Naive thymus-derived CD4-positive, alpha-beta T cell (primary cell): ENCODE measurements around the gene ZC2HC1C. TPM values are rescaled to one million over a fixed set of nuclear protein-coding genes. Genes with fewer than 3 reads are reported as not detected.

Source experiments
- ATAC-seq: fragments of 150-1000 bp; cut with Tn5 transposase; 2 replicates; pipeline ENCODE4 v1.10.0; 2021; ENCODE audit warnings: mild to moderate bottlenecking, moderate library complexity
- CTCF ChIA-PET: fragments of 350-600 bp; sonication (Branson Sonifier 250); formaldehyde crosslinking; loops from one replicate; lab custom pipeline; 2021; ENCODE audit warnings: antibody characterized with exemption; lab: Charles Lee
- POLR2A ChIA-PET: fragments of 350-600 bp; sonication (Branson Sonifier 250); formaldehyde crosslinking; loops from one replicate; lab custom pipeline; 2021; ENCODE audit warnings: antibody characterized with exemption, inconsistent platforms; lab: Charles Lee
- DNase-seq, 9 donors: peaks; one replicate each; pipeline versions ENCODE4 v3.0.0 to v3.0.0-alpha.2; 2020 to 2022; ENCODE audit warnings: mixed read lengths in 1 of 9
- H3K27ac ChIP-seq: one replicate; pipeline ENCODE4 v1.7.0; 2013; ENCODE audit warnings: mild to moderate bottlenecking, low read depth, low read length, moderate library complexity
- H3K27me3 ChIP-seq, 2 donors: one replicate each; pipeline ENCODE4 v1.7.0; 2013; ENCODE audit warnings: low read length in 2 of 2, mild to moderate bottlenecking in 2 of 2, moderate library complexity in 2 of 2; ENCODE audit not compliant: control insufficient read depth in 2 of 2, insufficient read depth in 2 of 2
- H3K36me3 ChIP-seq, 3 experiments: 1 replicate in 2 of 3; 2 replicates in 1 of 3; pipeline ENCODE4 v1.7.0; 2013; ENCODE audit warnings: low read length in 3 of 3, mild to moderate bottlenecking in 3 of 3, moderate library complexity in 1 of 3; ENCODE audit not compliant: insufficient read depth in 3 of 3, control insufficient read depth in 2 of 3
- H3K4me1 ChIP-seq, 2 donors: one replicate each; pipeline ENCODE4 v1.7.0; 2013; ENCODE audit warnings: low read length in 2 of 2, mild to moderate bottlenecking in 2 of 2, moderate library complexity in 1 of 2; ENCODE audit not compliant: control insufficient read depth in 2 of 2, insufficient read depth in 2 of 2
- H3K4me3 ChIP-seq: 2 replicates; pipeline ENCODE4 v1.7.0; 2013; ENCODE audit warnings: mild to moderate bottlenecking, low read length
- H3K9me3 ChIP-seq, 3 experiments: 1 replicate in 2 of 3; 2 replicates in 1 of 3; pipeline ENCODE4 v1.7.0; 2013; ENCODE audit warnings: low read length in 3 of 3; ENCODE audit not compliant: control insufficient read depth in 2 of 3
- H3K27ac Mint-ChIP-seq, 9 donors: one replicate each; pipeline ENCODE4 v1.8.0; 2020 to 2022; ENCODE audit warnings: mixed read lengths in 9 of 9, mild to moderate bottlenecking in 8 of 9, moderate library complexity in 5 of 9, inconsistent platforms in 2 of 9
- H3K27me3 Mint-ChIP-seq, 5 donors: one replicate each; pipeline ENCODE4 v1.8.0; 2021 to 2022; ENCODE audit warnings: mixed read lengths in 5 of 5, mild to moderate bottlenecking in 1 of 5
- H3K36me3 Mint-ChIP-seq, 5 donors: one replicate each; pipeline ENCODE4 v1.8.0; 2020 to 2022; ENCODE audit warnings: mixed read lengths in 5 of 5, mild to moderate bottlenecking in 3 of 5, inconsistent platforms in 1 of 5
- H3K4me1 Mint-ChIP-seq, 7 donors: one replicate each; pipeline ENCODE4 v1.8.0; 2020 to 2022; ENCODE audit warnings: mixed read lengths in 7 of 7, mild to moderate bottlenecking in 3 of 7, inconsistent platforms in 1 of 7
- H3K4me3 Mint-ChIP-seq, 10 donors: one replicate each; pipeline ENCODE4 v1.8.0; 2020 to 2022; ENCODE audit warnings: mild to moderate bottlenecking in 10 of 10, mixed read lengths in 10 of 10, moderate library complexity in 6 of 10, inconsistent platforms in 2 of 10
- H3K9me3 Mint-ChIP-seq, 11 donors: one replicate each; pipeline ENCODE4 v1.8.0; 2020 to 2022; ENCODE audit warnings: mixed read lengths in 11 of 11, mild to moderate bottlenecking in 4 of 11, inconsistent platforms in 1 of 11, moderate library complexity in 1 of 11
- intact Hi-C, 2 donors: fragments of 100-400 bp; cut with micrococcal nuclease; formaldehyde crosslinking; loops; one replicate each; pipeline ENCODE4 v1.15.1; 2023
- polyA plus RNA-seq, 2 donors: library from polyadenylated mRNA; unstranded; fragments of 300-500 nt; fragmentation: Illumina TruSeq; gene quantifications; one replicate each; pipeline ENCODE4 v1.2.3, GENCODE V29; 2021
- total RNA-seq, 6 experiments: library from RNA in 5 of 6; stranded (reverse) in 5 of 6; gene quantifications; 1 replicate in 5 of 6; 2 replicates in 1 of 6; pipeline ENCODE4 v1.2.3 and lab custom pipeline; 2021 to 2026

Gene ZC2HC1C
- total and polyA plus RNA-seq, 7 experiments from 2014 or later, result 0.30 to 1.7 (median 0.41) TPM; not detected in 4

DNA sequence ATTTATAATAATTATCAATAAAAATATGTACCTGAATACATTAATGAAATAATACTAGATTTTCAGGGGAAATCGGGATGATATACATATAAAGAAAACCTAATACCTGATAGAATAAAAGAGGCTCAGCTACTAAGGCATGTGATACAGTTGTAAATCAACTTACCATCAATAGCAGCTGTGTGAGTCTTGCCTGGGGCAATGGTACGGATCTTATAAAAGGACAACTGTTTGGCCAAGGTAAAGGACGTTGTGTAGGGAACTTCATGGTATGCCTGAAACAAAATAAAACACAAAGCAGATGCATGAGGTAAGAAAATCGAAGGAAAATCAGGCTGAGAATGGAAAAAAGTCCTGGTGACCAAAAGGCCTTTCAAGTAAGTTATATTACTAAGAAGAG is 32.0 kb downstream of the ZC2HC1C start:
- no peaks in the 10 kb centered on the region for H3K4me1 ChIP-seq
- peaks cover 16 to 87% (median 16%) of the 10 kb centered on the region in 3 experiments for H3K36me3 ChIP-seq
- Mint-ChIP-seq H3K9me3 (no peaks in the 10 kb centered on the region), H3K27me3 (no peaks in the 10 kb centered on the region), H3K27ac (no peak overlapping the region), H3K4me1 (peaks cover 0 to 18% (median 6%) of the 10 kb centered on the region in 7 donors), H3K4me3 (no peak overlapping the region), H3K36me3 (peaks cover 25 to 69% (median 40%) of the 10 kb centered on the region in 5 donors)
- no peaks in the 10 kb centered on the region for H3K9me3 ChIP-seq
- no peak overlapping the region for H3K27ac ChIP-seq
- POLR2A ChIA-PET, result interaction anchor here (0.7 kb wide), 1 partner anchor 194 kb away, joined by 3 read pairs; no protein-coding TSS in a partner anchor
- H3K27me3 ChIP-seq, result no peaks in the 10 kb centered on the region
- CTCF ChIA-PET, result no interaction called here
- no peak overlapping the region for H3K4me3 ChIP-seq
- no peak for DNase-seq
- intact Hi-C loops, result no loop called here
- ATAC-seq, result no peak

DNA sequence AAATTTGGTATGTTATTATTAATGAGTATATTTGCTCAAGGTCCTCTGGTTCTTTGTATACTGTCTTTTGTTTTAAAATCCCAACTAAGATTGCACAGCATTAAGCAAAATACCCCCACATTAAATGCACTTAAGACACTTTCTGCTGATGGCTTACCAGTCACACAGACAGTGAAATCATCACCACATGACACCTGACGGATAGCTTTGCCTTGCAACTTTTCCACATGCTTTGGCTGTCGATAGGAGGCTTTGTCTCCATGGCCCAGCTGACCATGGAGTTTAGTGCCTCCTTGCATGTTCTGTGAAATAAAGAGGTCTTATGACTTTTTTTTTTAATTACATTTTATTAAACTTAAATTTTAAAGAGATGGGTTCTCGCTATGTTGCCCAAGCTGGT is 37.7 kb downstream of the ZC2HC1C start:
- POLR2A ChIA-PET, result interaction anchor here (0.8 kb wide), 1 partner anchor 1997 kb away, joined by 3 read pairs; no protein-coding TSS in a partner anchor
- Mint-ChIP-seq H3K27ac (peak overlapping the region in 1 of 9 donors; percentile 14), H3K9me3 (no peaks in the 10 kb centered on the region), H3K4me1 (peaks cover 0 to 8% (median 0%) of the 10 kb centered on the region in 7 donors), H3K36me3 (peaks cover 32 to 74% (median 52%) of the 10 kb centered on the region in 5 donors), H3K27me3 (no peaks in the 10 kb centered on the region), H3K4me3 (no peak overlapping the region)
- Histone ChIP-seq H3K27ac (no peak overlapping the region), H3K36me3 (peaks cover 9 to 83% (median 33%) of the 10 kb centered on the region in 3 experiments), H3K9me3 (no peaks in the 10 kb centered on the region), H3K27me3 (no peaks in the 10 kb centered on the region), H3K4me3 (no peak overlapping the region), H3K4me1 (no peaks in the 10 kb centered on the region)
- CTCF ChIA-PET, result interaction anchor here (0.6 to 0.8 kb wide), 4 partner anchors 19 to 553 kb away, joined by 3 to 7 read pairs (median 6); no protein-coding TSS in a partner anchor
- ATAC-seq (no peak), DNase-seq (no peak)
- intact Hi-C loops, result no loop called here

DNA sequence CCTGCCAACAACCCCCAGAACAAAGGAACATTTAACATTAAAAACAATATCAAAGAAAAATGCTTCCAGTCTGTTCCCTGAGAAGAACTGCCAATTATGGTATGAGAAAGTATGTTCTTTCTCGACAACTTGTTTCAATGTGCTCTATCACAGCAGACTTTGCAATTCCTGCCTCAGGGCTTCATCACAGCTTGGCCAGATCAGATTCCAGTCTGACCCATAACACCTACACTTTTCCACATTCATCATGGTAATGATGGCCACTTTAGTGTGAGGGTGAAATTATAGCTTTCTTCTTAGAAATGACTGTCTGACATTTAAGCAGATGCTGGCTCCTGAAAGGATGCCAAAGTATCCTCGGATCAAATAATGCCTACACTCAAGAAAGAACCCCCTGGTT is 40.4 kb downstream of the ZC2HC1C start:
- no peak overlapping the region for H3K27ac ChIP-seq
- H3K4me3 ChIP-seq, result no peak overlapping the region
- no peaks in the 10 kb centered on the region for H3K9me3 ChIP-seq
- ChIA-PET CTCF (interaction anchor here (0.9 kb wide), 1 partner anchor 10 kb away, joined by 3 read pairs; no protein-coding TSS in a partner anchor), POLR2A (no interaction called here)
- Mint-ChIP-seq H3K36me3 (peaks cover 34 to 77% (median 56%) of the 10 kb centered on the region in 5 donors), H3K9me3 (no peaks in the 10 kb centered on the region), H3K27ac (no peak overlapping the region), H3K27me3 (no peaks in the 10 kb centered on the region), H3K4me1 (peaks cover 6 to 15% (median 10%) of the 10 kb centered on the region in 7 donors), H3K4me3 (no peak overlapping the region)
- ATAC-seq, result no peak
- H3K36me3 ChIP-seq, result peaks cover 25 to 88% (median 33%) of the 10 kb centered on the region in 3 experiments
- no peak for DNase-seq
- intact Hi-C loops, result no loop called here
- H3K4me1 ChIP-seq, result no peaks in the 10 kb centered on the region
- no peaks in the 10 kb centered on the region for H3K27me3 ChIP-seq

DNA sequence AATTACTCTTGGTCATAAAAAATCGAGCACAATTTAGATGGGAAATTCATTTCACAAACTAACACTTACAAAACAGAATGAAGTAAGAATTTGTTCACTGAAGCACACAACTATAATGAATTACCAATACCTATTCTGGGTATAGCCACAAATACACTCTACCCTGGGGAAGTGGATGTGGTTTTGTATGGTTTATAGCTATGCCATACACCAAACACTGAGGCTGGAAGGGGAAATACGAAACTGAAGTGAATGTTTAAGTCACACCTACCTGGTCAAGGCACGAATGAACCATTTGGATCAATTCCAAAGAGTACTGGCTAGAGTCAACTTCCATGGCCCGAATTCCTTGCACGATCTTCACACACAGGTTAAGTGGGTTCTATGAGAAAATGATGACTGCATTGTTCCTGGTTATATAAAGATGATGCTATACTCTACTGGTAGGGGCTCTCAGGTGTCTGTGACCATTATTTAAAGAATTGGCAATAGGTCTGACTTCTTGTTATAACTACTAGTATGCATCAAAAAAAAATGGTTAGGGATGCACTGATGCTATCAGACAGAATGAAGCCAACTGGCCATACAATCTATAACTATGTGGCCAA is 44.6 kb downstream of the ZC2HC1C start:
- ChIA-PET CTCF (no interaction called here), POLR2A (no interaction called here)
- H3K36me3 Mint-ChIP-seq, result peaks cover 37 to 67% (median 45%) of the 10 kb centered on the region in 5 donors
- H3K9me3 Mint-ChIP-seq, result no peaks in the 10 kb centered on the region
- H3K27me3 Mint-ChIP-seq, result no peaks in the 10 kb centered on the region
- no peaks in the 10 kb centered on the region for H3K4me1 ChIP-seq
- H3K9me3 ChIP-seq, result no peaks in the 10 kb centered on the region
- no peaks in the 10 kb centered on the region for H3K27me3 ChIP-seq
- peak overlapping the region in 1 of 9 donors; percentile 56 for H3K27ac Mint-ChIP-seq
- ATAC-seq, result no peak
- H3K36me3 ChIP-seq, result peaks cover 28 to 85% (median 31%) of the 10 kb centered on the region in 3 experiments
- H3K27ac ChIP-seq, result no peak overlapping the region
- no peak overlapping the region for H3K4me3 ChIP-seq
- no peak for DNase-seq
- intact Hi-C loops, result no loop called here
- peak overlapping the region in 1 of 10 donors; percentile 42 for H3K4me3 Mint-ChIP-seq
- peaks cover 4 to 22% (median 13%) of the 10 kb centered on the region in 7 donors for H3K4me1 Mint-ChIP-seq

DNA sequence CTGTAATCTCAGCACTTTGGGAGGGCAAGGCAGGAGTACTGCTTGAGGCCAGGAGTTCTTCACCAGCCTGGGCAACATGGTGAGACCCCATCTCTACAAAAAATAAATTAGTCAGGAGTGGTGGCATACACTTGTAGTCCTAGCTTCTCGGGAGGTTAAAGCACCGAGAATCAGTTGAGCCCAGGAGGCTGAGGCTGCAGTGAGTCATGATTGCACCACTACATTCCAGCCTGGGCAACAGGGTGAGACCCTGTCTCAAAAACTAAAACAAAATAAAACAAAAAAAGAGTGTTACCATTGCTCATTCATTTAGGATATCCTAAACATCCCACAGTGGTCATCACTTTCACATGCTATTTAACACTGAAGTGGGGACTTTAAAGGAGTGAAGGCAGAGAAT is 49.6 kb downstream of the ZC2HC1C start:
- no peak for DNase-seq
- ChIA-PET CTCF (interaction anchor here (0.6 to 2.1 kb wide), 2 partner anchors 31 to 534 kb away, joined by 3 to 6 read pairs; no protein-coding TSS in a partner anchor), POLR2A (no interaction called here)
- intact Hi-C loops, result no loop called here
- Histone ChIP-seq H3K36me3 (peaks cover 10 to 52% (median 18%) of the 10 kb centered on the region in 3 experiments), H3K9me3 (no peaks in the 10 kb centered on the region), H3K4me3 (no peak overlapping the region), H3K27ac (no peak overlapping the region), H3K4me1 (peaks cover 5 to 6% of the 10 kb centered on the region in 2 donors), H3K27me3 (no peaks in the 10 kb centered on the region)
- H3K36me3 Mint-ChIP-seq, result peaks cover 9 to 44% (median 19%) of the 10 kb centered on the region in 5 donors
- no peaks in the 10 kb centered on the region for H3K9me3 Mint-ChIP-seq
- no peak overlapping the region for H3K27ac Mint-ChIP-seq
- no peak for ATAC-seq
- H3K4me1 Mint-ChIP-seq, result peaks cover 5 to 29% (median 14%) of the 10 kb centered on the region in 7 donors
- H3K27me3 Mint-ChIP-seq, result no peaks in the 10 kb centered on the region
- no peak overlapping the region for H3K4me3 Mint-ChIP-seq

DNA sequence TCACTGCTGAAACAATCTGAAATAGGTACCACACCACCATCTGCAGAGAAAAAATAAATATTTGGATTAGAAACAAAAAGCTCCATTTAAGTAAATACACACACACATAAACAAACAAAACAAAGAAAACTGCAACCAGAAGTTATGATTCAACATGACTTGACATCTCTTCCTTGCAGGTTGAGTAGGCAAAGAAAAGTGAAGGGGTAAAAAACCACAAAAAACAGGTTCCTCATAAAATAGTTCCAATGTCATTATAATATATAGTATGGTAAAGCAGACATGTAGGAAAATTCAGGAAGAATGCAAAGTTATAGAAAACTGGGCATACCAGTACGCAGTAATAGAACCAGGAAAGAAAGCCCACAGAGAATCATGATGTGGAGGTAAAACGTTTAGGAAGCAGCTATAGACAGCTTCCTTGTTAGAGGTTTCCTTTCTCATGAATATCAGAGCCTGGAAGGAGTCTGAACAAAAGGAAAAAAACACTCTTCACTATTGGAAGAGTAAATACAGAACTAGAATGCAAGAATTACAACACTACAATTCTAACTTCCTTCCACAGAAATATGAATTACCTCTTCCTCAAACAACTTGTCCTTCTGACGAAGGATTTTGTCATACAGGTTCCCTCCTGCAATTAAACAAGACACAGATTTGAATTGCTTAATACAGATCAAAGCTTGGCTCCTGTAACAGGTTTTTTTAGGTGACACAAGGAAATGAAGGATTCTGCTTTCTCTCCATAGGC is 51.3 kb downstream of the ZC2HC1C start:
- Histone ChIP-seq H3K27ac (no peak overlapping the region), H3K27me3 (no peaks in the 10 kb centered on the region), H3K4me1 (peaks cover 15 to 20% of the 10 kb centered on the region in 2 donors), H3K4me3 (no peak overlapping the region), H3K9me3 (no peaks in the 10 kb centered on the region), H3K36me3 (peaks cover 10 to 44% (median 18%) of the 10 kb centered on the region in 3 experiments)
- intact Hi-C loops, result no loop called here
- POLR2A ChIA-PET, result interaction anchor here (0.7 kb wide), 1 partner anchor 1333 kb away, joined by 3 read pairs; no protein-coding TSS in a partner anchor
- ATAC-seq, result peak; percentile 38
- no peak overlapping the region for H3K27ac Mint-ChIP-seq
- CTCF ChIA-PET, result interaction anchor here (1.1 kb wide), 1 partner anchor 11 kb away, joined by 4 read pairs; no protein-coding TSS in a partner anchor
- no peaks in the 10 kb centered on the region for H3K9me3 Mint-ChIP-seq
- no peak overlapping the region for H3K4me3 Mint-ChIP-seq
- no peak for DNase-seq
- peaks cover 5 to 35% (median 18%) of the 10 kb centered on the region in 5 donors for H3K36me3 Mint-ChIP-seq
- no peaks in the 10 kb centered on the region for H3K27me3 Mint-ChIP-seq
- H3K4me1 Mint-ChIP-seq, result peaks cover 16 to 39% (median 27%) of the 10 kb centered on the region in 7 donors
